HEK293T (cell line): ENCODE data around the gene EML5.

Experiments used
- CTCF ChIA-PET: fragments of 350-600 bp; formaldehyde crosslinking; extraction: SDS; loops from one replicate; lab custom pipeline; 2021; ENCODE audit warnings: antibody characterized with exemption, inconsistent platforms; lab: Yijun Ruan, JAX
- POLR2A ChIA-PET: fragments of 350-600 bp; formaldehyde crosslinking; extraction: SDS; loops from one replicate; lab custom pipeline; 2020; ENCODE audit warnings: antibody characterized with exemption, inconsistent platforms; lab: Yijun Ruan, JAX
- DNase-seq: peaks from one replicate; pipeline ENCODE4 v3.0.0; 2012; ENCODE audit warnings: mixed read lengths; ENCODE audit errors: extremely low spot score
- ARNT ChIP-seq: fragments of 450-650 bp; IDR thresholded peaks from 2 replicates; pipeline ENCODE4 v1.6.1; 2017; ENCODE audit warnings: mild to moderate bottlenecking
- BHLHE40 ChIP-seq: fragments of 450-650 bp; IDR thresholded peaks from 2 replicates; pipeline ENCODE4 v1.6.1; 2016; ENCODE audit warnings: mild to moderate bottlenecking, moderate library complexity, borderline replicate concordance
- CTBP1 ChIP-seq: fragments of 450-650 bp; IDR thresholded peaks from 2 replicates; pipeline ENCODE4 v1.6.1; 2016; ENCODE audit warnings: borderline replicate concordance
- ELF4 ChIP-seq: fragments of 450-650 bp; IDR thresholded peaks from 2 replicates; pipeline ENCODE4 v1.6.1; 2017; ENCODE audit warnings: antibody characterized with exemption
- FOXA1 ChIP-seq: fragments of 450-650 bp; IDR thresholded peaks from 2 replicates; pipeline ENCODE4 v1.6.1; 2016; ENCODE audit warnings: mild to moderate bottlenecking
- FOXK2 ChIP-seq: fragments of 450-650 bp; IDR thresholded peaks from 2 replicates; pipeline ENCODE4 v1.6.1; 2016; ENCODE audit warnings: mild to moderate bottlenecking
- FOXM1 ChIP-seq: fragments of 450-650 bp; IDR thresholded peaks from 2 replicates; pipeline ENCODE4 v1.6.1; 2017; ENCODE audit warnings: mild to moderate bottlenecking, borderline replicate concordance
- HDGF ChIP-seq: fragments of 450-650 bp; IDR thresholded peaks from 2 replicates; pipeline ENCODE4 v1.6.1; 2017; ENCODE audit warnings: antibody characterized with exemption, borderline replicate concordance
- L3MBTL2 ChIP-seq: fragments of 450-650 bp; conservative IDR thresholded peaks from 2 replicates; pipeline ENCODE4 v1.6.1; 2016; ENCODE audit warnings: mild to moderate bottlenecking
- LEF1 ChIP-seq: fragments of 450-650 bp; IDR thresholded peaks from 2 replicates; pipeline ENCODE4 v1.6.1; 2017; ENCODE audit warnings: mild to moderate bottlenecking, borderline replicate concordance
- NFRKB ChIP-seq: fragments of 450-650 bp; IDR thresholded peaks from 2 replicates; pipeline ENCODE4 v1.6.1; 2016; ENCODE audit warnings: mild to moderate bottlenecking, moderate library complexity
- PKNOX1 ChIP-seq: fragments of 450-650 bp; IDR thresholded peaks from 2 replicates; pipeline ENCODE4 v1.6.1; 2016
- SP1 ChIP-seq: fragments of 450-650 bp; IDR thresholded peaks from 2 replicates; pipeline ENCODE4 v1.6.1; 2017
- SUZ12 ChIP-seq: fragments of 450-650 bp; IDR thresholded peaks from 2 replicates; pipeline ENCODE4 v1.6.1; 2016; ENCODE audit warnings: mild to moderate bottlenecking
- TARDBP ChIP-seq: fragments of 450-650 bp; IDR thresholded peaks from 2 replicates; pipeline ENCODE4 v1.6.1; 2016
- ZNF384 ChIP-seq: fragments of 450-650 bp; IDR thresholded peaks from 2 replicates; pipeline ENCODE4 v1.6.1; 2016

EML5 gene

GRCh38 chr14:88613552-88614010, 179.2 kb downstream of the EML5 start:
- no peak for DNase-seq
- ChIA-PET CTCF (no interaction called here), POLR2A (no interaction called here)
- TF ChIP-seq L3MBTL2 (no peak), BHLHE40 (no peak), FOXM1 (no peak), ARNT (no peak), SP1 (no peak), CTBP1 (no peak), ELF4 (no peak), SUZ12 (no peak), HDGF (no peak), TARDBP (no peak)

- TF ChIP-seq FOXM1 (no peak), ARNT (no peak), HDGF (no peak), FOXK2 (no peak), BHLHE40 (no peak), TARDBP (no peak), SP1 (no peak), PKNOX1 (no peak), SUZ12 (no peak)
- DNase-seq: no peak
- POLR2A ChIA-PET: no interaction called here
- CTCF ChIA-PET: no interaction called here
These were observed 179.8 kb downstream of the EML5 start for GRCh38 chr14:88612981-88613380.

- POLR2A ChIA-PET: no interaction called here
- DNase-seq: no peak
- CTCF ChIA-PET: no interaction called here
- no peak for TF ChIP-seq SP1
- no peak for TF ChIP-seq LEF1
- TF ChIP-seq ELF4: no peak
- no peak for TF ChIP-seq HDGF
- no peak for TF ChIP-seq ZNF384
- TF ChIP-seq FOXK2: no peak
- no peak for TF ChIP-seq L3MBTL2
- TF ChIP-seq ARNT: no peak
These were observed 180.9 kb downstream of the EML5 start for GRCh38 chr14:88611878-88612277.

GRCh38 chr14:88607829-88608228, 184.9 kb downstream of the EML5 start:
- DNase-seq: no peak
- ChIA-PET CTCF (no interaction called here), POLR2A (no interaction called here)
- TF ChIP-seq LEF1: no peak
- TF ChIP-seq ZNF384: no peak
- TF ChIP-seq TARDBP: no peak
- TF ChIP-seq FOXM1: no peak
- TF ChIP-seq SUZ12: no peak
- no peak for TF ChIP-seq NFRKB
- no peak for TF ChIP-seq ELF4
- TF ChIP-seq PKNOX1: no peak

GRCh38 chr14:88605594-88605993, 187.2 kb downstream of the EML5 start:
- POLR2A ChIA-PET: no interaction called here
- CTCF ChIA-PET: interaction anchor here (0.6 kb wide), 1 partner anchor 20 kb away, joined by 3 read pairs; no protein-coding TSS in a partner anchor
- DNase-seq: no peak
- TF ChIP-seq SP1 (no peak), NFRKB (no peak), CTBP1 (no peak), FOXM1 (no peak), L3MBTL2 (no peak), PKNOX1 (no peak), ARNT (no peak), LEF1 (no peak)

- no peak for TF ChIP-seq LEF1
- TF ChIP-seq HDGF: no peak
- TF ChIP-seq FOXM1: no peak
- TF ChIP-seq FOXK2: no peak
- no peak for TF ChIP-seq L3MBTL2
- no peak for TF ChIP-seq FOXA1
- TF ChIP-seq NFRKB: no peak
- no peak for TF ChIP-seq PKNOX1
- TF ChIP-seq ZNF384: no peak
- no peak for TF ChIP-seq TARDBP
- TF ChIP-seq CTBP1: no peak
- no peak for TF ChIP-seq SUZ12
- no peak for TF ChIP-seq ELF4
- TF ChIP-seq BHLHE40: no peak
- TF ChIP-seq SP1: no peak
- no peak for DNase-seq
- POLR2A ChIA-PET: no interaction called here
- CTCF ChIA-PET: interaction anchor here (0.5 kb wide), 1 partner anchor 14 kb away, joined by 3 read pairs; no protein-coding TSS in a partner anchor
These were observed 188.5 kb downstream of the EML5 start for GRCh38 chr14:88604212-88604611.
